ENCODE results near the gene FAM124A.

FAM124A gene

DNA sequence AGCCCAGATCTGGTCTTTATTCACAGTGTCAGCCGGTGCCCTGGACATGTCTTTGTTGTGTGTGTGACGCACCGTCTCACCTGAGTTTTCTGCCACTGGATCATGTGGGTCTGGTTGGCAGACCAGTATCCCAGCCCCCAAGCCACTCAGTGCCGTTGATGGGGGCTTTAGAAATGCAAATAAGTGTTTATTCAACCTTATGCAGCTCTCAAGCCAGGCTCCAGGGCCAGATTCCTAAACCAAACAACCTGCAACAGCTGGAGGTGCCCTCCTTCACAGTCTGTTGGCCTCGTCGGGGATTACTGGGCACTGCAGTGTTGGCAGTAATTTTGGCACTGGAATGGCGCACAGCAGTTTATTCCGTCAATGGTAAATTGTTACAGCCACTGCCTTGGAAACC lies 21.6 kb downstream of the FAM124A start:
- DNase-seq: no peak

DNA sequence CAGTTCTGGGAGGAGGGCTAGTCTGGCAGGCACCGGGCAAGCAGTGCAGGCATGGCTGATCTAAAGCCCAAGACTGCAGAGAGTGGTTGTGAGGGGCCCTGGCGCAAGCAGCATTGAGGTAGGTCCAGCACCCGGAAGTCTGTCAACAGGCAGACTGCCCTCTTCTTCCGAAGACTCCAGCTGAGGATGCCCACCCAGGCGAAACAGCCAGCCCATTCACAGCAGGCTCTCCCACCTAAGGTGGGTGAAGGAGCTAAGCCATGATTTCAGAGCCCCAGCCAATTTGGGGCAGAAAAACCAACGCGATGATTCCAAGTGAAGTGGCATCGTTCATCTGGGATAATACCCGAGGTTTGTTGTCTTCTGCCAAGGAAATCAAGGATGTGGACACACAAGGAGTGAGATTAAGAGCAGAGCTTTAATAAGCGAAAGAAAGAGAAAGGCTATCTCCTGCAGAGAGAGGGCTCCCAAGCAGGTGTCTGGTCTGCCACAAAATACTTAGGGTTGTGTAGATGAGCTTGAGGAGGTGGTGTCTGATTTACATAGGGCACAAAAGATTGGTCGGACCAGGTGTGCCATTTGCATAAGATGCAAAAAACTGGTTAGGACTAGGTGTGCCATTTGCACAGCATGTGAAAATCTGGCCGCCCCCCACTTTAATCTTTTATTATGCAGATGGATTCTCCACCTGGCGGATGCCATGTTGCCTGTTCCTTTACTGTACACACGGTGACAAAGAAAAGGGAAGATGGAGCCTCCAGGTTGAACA lies 22.6 kb downstream of the FAM124A start:
- no peak for DNase-seq

DNA sequence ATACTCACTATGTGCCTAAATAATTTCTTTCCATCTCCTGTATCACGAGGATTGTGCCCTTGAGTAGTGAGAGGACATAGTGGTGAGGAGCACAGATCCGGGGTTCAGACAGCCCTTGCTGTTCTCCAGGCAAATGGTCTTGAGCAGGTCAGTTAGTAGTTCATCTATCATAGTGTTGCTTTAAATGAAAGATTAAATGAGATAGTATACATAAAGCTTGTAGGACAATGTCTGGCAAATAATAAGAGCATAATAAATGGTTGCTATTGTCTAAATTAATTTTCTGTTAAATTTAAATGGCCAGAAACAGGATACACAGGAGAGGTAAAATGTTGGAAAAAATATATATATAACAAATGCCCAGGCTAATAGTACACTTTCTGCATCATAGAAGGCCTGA lies 23.4 kb downstream of the FAM124A start:
- DNase-seq: no peak

DNA sequence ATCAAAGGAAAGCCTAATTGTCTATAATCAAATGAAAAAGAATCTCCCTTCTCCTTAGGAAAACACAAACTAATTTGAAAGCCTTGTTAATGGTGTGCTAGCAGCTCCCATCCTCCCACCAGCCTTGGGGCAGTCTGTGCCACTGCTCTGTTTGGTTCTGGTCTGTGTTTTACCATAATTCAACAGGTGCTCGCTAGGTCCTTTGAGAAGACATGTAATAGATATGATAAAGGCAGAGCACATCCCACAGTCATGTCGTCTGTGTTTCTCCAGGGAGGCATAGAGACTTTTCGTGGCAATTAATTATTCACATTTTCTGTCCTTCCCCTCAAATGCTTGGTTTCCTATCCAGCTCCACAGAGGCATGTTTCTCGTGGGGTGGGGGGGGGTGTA lies 23.8 kb downstream of the FAM124A start:
- DNase-seq: no peak

DNA sequence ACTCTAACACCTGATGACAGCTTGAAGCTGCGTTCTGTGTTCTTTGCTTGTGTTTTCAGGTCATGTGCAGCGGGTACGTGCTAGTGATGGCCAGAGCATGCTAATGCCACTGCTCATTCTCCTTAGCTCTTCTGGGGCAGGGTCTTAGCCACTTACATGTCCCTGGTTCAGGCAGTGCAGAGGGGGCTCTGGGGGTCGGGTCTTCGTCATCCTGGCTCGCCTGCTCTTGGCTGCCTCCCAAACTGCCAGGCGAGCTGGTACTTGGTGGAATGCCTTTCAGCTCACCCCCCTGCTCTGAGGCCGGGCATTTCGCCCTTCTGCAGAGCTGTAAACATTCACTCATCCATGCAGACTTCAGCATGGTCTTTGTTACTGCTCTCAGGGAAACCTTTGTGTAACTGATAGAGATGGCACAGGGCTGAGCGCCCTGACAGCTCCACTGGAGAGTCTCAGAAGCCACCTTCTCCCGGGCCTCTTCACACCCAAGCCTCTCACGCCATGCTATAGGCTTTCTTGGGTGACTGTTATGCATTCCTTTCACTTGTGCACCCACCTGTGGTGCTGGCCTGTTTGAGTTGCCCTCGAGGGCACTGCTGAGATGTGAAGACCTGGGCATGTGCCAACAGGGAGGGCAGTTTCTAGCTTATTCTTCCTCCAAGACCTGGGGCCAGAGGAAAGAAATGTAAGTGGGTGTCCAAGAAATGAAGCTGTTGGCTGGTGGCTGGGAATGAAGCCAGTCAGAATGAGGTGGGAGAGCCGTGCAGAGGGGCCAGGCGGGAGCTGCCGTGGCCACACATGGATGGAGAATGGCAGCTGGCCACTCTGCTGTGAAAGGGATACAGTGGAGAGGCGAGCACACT lies 24.4 kb downstream of the FAM124A start:
- DNase-seq: no peak

DNA sequence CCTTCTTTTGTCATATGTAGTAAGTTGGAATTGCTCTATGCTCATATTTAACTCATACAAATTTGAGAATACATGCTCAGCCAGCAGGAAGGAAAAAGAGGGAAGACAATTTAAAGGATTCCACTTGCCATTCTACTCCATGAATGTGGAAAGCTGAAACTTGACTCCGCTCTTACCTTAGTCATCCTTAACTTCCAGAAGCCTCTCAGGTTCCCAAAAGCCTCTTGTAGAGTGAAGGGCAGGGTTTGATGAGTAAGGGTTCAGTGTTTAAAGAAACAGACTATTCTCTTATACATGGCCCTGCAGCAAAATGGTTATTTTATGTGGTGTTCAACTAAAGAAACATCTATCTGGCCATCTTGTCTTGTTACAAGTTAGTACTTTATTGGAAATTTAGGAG lies 27.1 kb downstream of the FAM124A start:
- no peak for DNase-seq

DNA sequence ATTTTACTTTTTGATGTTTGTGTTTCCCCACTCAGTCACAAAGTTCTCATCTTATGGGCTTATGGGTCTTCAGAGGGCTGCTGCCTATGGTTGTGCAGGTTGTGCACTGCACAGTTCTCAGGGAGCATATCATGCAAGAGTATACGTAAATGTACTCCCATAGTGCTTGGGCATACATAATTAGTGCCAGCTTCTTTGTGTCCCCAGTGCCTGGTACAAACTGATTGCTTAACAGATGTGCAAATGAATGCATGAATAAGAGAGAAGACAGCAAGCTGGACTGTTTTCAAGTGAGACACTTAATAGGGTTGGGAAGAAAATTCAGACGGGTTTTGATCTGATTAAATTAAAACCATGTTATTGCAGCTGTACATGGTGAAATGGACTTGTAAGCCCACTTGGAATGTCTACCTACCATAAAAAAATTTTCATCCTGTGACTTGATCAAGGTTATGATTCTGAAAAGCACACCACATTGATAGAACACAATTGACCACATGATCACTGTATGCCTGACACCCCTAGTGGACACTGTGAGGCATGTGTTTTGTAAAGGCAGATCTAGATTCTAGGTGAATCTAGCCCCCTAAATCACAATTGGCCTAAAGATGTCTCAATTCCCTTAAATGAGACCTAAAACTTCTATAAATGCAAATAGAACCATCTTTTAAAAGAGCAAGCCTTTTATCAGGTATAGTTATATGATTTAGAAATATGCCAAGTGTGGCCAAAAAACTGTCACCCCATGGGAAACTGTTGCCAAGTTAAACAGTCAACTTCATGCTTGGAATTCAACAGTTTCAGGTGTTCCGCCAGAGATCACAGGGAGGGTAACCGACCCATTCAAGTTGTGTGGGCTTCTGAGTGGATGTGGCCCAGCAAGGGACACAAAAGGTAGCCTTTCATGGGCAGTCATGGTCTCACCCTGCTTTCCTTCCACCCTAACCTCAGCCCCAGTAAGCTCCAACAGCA lies 27.9 kb downstream of the FAM124A start:
- DNase-seq: peak; percentile 11 to 46

DNA sequence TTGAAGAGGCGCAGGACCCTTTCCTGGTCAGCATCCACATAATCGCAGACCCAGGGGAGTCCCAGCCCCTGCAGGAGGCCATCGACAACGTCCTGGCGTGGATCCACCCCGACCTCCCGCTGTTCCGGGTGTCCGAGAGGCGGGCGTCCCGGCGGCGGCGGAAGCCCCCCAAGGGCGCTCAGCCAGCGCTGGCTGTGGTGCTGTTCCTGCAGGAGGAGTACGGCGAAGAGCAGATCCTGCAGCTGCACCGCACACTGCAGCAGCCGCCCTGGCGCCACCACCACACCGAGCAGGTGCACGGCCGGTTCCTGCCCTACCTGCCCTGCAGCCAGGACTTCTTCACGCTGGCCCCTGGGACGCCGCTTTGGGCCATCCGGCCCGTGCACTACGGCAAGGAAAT lies 29.3 kb downstream of the FAM124A start:
- no peak for DNase-seq

DNA sequence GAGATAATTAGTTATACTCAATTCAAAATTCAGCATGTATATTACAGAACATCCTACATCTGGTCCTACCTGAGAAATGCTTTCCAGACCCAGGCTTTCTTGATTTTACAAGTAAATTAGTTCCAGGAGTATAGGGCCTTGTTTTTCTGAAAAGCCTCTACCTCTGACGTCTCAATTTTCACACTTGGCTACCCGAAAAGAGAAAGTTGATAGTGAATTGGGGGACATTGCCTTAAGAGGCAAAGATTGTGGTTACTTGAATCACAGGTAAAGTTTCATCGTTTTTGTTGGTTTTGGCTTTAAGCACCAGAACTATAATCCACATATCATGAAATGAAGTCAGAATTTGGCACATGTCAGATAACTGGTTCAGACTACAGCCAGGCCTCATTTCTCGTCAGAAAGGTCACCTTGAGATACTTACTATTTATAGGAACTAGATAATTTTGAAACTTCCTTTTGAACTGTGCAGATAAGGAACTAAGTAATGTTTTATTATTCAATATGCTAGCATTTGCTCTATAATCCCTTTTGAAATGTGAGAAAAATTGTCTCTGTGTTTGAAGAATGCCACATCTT lies 30.8 kb downstream of the FAM124A start:
- peak; percentile 44 to 56 for DNase-seq

DNA sequence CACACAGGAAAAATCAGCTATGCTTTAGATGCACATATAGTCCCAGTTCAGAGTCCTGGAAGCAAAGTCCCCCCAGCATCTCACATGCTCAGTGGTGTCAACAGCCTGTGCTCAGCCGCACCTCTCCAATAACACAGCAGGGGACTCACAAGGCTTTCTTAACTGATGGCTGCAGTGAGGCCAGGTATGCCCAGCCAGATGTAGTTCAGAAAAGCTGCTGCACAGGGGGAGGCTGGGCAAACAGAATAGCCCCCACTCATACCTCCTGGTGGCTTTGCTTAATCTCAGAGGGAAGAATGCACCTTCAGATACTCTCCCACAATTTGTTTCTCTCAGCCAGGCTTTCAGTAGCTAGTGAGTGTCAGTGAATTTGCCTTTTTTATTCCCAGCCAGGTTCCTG lies 33.4 kb downstream of the FAM124A start:
- DNase-seq: no peak

DNA sequence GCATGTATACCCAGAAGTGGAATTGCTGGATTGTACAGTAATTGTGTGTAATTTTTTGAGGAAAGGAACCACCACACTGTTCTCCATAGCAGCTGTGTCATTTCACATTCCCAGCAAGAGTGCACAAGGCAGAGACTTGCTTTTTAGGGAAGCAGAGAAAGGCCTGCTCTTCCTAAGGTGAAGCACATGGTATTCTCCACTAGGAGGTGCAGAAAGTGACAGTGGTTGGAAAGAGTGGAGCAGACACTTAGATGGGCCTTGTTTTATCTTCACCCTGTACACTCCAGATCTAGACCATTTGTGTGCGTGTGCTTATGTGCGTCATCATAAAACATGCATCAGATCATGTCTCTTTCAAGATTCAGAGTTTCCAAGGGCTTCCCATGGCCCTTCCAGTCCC lies 35.0 kb downstream of the FAM124A start:
- peak in 1 of 2 experiments; percentile 5 for DNase-seq

DNA sequence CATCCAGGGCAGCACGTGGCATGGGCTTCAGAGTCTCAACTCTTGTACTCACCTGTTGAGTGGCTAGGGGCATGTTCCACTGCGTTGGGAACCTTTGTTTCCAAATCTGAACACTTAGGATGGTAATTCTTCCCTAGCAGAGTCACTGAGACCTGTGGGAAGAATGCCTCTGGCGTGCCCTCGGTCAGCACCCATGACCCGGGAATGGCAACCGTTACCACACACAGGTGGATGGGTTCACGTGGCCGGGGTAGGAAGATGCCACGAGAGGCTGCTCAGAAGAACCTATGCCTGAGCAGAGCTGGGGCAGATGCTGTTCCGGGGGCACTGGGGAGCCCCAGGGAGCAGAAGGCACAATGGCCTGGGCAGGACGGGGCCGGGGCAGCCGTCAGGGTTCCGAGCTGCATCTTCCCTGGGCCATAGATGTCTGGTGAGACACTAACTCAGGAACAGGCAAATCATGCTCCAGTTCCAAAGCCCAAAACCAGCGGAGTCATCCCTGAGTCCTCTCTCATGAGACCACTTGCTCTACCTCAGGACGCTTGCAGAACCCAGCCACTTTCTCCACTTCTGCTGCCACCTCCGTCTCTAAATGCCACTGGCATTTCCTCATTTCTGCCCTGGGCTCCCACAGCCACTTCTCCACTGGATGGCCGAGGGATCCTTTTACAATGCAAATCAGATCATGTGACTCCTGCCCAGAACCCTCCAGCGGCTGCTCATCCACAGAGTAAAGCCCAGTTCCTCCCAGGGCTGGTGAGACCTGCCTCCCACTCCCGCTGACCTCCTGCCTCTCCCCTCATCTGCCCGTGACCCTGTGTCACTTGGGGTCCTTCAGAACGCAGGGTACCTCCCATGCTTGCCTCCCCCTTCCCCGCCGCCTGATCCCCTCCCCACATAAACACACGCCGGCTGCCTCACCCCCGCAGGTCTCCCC lies 36.7 kb downstream of the FAM124A start:
- DNase-seq: no peak

DNA sequence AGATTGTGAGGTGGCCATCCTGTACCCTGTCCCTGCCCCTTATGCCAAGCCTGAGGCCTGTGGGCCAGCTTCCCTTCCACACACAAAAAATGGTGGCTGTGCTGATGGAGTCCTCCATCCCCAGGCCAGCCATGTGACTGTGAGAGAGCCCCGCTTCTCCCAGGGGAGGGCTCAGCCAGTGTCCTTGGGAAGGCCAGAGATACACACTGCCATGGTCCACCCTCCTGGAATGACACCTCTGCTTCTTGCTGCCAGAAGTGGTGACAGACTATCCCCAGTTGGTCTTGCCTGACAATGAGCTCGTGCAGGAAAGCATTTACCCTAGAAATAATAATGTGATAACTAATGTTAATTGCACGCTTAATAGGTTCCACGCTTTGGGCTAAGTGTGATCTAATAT lies 38.0 kb downstream of the FAM124A start:
- no peak for DNase-seq

DNA sequence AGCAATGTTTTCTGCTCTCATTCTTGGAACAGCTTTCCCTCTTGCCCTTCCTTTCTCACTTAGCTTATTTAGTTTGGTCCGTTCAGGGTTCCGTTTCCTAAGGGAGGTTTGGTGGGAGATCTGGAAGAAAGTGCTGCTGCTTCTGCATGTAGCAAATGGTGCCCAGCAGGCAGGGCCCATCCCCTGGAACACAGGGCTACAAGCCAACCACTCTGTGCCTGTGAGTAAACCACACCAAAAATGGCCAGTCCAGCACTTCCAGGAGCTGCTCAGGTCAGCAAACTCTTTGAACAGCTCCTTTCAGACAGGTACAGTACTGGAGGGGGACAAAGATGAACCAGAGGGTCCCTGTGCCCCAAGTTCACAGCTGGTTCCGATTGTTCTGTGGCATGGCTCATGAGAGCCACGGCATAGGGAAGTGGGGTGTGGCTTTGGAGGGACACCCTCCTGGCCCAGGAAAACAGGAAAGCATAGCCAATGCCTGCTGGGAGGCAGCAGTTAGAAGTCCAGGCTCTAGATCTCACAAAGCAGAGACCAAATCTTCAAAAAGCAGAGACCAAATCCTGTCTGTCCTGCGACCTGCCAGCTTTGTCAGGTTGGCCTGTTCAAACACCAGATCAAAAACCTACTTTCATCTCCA lies 39.5 kb downstream of the FAM124A start:
- DNase-seq: no peak

DNA sequence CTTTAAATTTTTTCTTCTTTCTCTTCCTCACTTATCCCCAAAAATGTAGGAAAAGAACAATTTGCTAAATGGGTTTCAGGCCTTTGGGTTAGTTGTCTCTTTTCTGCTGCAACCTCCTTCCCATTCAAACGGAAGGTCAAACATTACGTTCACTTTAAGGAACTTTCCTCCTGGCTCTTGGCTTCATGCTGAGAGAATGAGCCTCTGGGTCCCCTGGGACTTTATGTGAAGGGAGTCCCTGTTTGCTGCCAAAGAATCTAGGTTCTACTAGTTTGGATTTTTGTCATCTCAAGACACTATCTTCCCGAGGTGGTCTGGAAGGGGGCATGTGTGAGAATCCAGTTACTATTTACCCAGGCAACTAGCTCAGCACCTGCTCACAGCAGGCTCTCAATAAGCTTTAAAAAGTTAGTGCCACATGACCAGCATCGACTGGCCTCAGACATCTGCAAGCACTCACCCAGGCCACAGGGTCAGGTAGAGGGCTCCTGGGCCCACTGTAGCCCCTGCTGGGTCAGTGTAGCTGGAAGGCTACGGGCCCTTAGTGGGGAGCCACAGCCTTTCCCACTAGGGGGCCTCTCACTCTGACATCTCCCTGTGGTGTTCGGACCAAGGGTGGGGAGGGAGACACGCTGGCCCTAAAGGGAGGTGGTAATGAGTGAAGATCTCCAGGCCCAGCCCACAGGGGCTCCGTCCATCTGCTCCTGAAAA lies 40.5 kb downstream of the FAM124A start:
- DNase-seq: no peak

DNA sequence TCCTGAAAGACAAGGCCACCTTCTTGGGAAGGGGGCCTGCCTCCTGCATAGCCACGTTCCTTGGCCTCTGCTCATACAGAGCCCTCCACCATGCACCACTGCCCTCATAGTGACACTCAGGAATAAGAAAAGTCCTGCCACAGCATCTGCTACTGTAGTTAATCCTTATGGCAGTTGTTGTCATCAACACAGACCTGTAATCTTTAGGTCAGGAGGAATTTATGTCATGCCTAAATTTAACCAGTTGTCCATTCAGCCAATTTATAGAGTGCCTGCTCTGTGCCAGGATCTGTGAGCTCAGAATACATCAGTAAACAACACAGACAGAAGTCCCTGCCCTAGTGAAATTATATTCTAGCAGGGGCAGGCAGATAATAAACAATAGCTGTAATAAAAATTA lies 44.4 kb downstream of the FAM124A start:
- DNase-seq: no peak

DNA sequence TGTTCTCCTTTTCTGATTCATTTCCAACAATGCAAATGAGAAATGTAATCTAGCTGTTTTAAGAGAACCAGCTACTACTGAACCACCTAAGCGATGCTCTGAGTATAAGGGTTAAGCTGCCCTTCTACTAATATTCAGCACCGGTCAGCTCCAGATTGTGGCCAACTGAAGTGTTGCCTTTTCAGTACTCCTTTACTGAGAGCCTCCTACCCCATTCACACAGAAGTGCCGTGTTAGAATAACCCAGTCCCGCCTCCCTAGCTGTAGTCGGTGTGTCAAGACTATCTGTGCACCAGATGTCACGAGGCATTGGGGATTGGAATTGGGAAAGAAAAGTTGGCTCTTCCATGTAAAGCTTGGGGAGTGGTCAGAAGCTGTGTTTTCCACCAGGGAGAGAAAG lies 45.4 kb downstream of the FAM124A start:
- DNase-seq: no peak

DNA sequence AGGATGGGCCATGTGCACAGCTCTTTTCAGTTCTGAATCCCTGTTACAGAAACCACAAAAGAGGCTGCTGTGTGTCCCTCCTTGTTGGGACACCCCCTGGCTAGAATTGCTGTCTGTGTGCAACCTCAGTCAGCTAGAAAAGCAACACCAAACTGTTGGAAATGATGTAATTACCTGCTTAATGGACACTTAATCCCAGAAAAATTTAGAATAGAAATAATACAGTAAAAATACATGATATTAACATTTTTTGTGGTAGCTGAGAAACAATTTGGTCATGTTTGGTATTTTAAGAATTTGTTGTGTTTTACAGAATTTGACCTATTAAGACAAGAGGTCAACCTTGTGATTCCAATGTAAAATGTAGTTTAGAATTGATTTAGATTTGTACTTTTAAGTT lies 46.8 kb downstream of the FAM124A start:
- DNase-seq: no peak

DNA sequence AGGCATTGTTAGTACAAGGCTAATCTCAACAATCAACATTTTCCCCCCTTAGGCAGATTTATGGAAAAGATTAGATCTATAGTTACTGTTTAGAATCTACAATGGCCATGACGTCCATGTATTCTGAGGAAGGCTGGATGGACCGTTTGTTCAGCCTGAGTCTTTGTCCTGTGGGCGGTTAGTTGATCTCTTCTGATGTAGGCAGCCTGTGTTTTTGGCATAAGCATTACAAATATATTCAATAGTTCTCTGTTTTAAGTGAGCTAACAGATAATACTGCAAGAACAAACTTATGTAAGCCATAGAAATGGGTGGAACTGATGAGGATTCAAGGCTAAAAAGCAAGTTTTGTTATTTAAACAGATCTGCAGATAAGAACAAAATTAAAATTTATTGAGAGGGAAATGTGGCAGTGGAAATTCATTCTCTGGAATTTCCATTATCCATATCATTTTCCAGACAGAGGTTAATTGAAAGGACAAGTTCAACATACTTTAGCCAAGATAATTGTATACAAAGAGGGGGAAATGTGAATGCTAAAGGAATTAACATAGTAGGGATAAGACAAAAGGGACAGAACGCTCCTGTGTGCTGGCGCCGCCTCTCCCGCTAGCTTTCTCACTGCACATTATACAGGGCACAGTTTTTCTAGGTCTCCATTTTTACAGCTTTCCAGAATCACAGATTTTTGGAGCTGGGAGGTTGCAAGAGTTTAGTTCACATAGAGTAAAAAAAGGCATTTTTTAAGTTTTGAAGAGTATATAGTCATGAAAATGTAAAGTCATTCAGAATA lies 48.6 kb downstream of the FAM124A start:
- no peak for DNase-seq

Data from AML-193 (cell line).